ENCODE results near the gene KAT8. TPM values are rescaled to one million over a fixed set of nuclear protein-coding genes. Genes with fewer than 3 reads are reported as not detected.
A peak's percentile ranks its signal among the peaks of the same experiment; 100 is the strongest.
"Not testable (repeated sequence)": the region's sequence is repeated elsewhere in the genome, so short reads cannot be mapped to it uniquely, and the experiment has no call there.

The KAT8 gene
- total RNA-seq, 2 donors from 2014 or later = 51.0 to 55.8 TPM

- no peaks in the 10 kb centered on the region for H3K9me3 Mint-ChIP-seq
- H3K4me3 Mint-ChIP-seq = peak overlapping the region; percentile 90
- no peaks in the 10 kb centered on the region for H3K27me3 ChIP-seq (ENCODE audit: control insufficient read depth, insufficient read depth, low read length, poor library complexity, severe bottlenecking)
Observed at GRCh38 chr16:31136287-31136662, 18.8 kb downstream of the KAT8 start.

GRCh38 chr16:31136822-31137499 is 19.5 kb downstream of the KAT8 start:
- WGBS, 2 experiments (ENCODE audit: insufficient coverage in 1 of 2, insufficient read length in 1 of 2) = 90 to 95% methylated on average over 12 to 20 of the region's 20 CpGs
- Mint-ChIP-seq H3K36me3 (ENCODE audit: low read depth) (peaks cover 14% of the 10 kb centered on the region), H3K4me1 (peaks cover 35% of the 10 kb centered on the region)
- H3K27me3 Mint-ChIP-seq (ENCODE audit: insufficient read depth); H3K27ac Mint-ChIP-seq; DNase-seq; H3K4me3 ChIP-seq (ENCODE audit: low read length); H3K36me3 ChIP-seq (ENCODE audit: control insufficient read depth, insufficient read depth, low read length); H3K27ac ChIP-seq (ENCODE audit: low read depth, low read length); H3K9ac ChIP-seq (ENCODE audit: extremely low read depth, low read length, poor library complexity, severe bottlenecking); H3K4me3 Mint-ChIP-seq; H3K9me3 Mint-ChIP-seq; H3K27me3 ChIP-seq (ENCODE audit: control insufficient read depth, insufficient read depth, low read length, poor library complexity, severe bottlenecking); H3K9me3 ChIP-seq (ENCODE audit: control insufficient read depth, low read length): not testable (repeated sequence)
- peaks cover 13% of the 10 kb centered on the region for H3K4me1 ChIP-seq (ENCODE audit: control insufficient read depth, insufficient read depth, low read length)

More at GRCh38 chr16:31136287-31136662, 18.8 kb downstream of the KAT8 start:
- Mint-ChIP-seq H3K36me3 (ENCODE audit: low read depth) (peaks cover 16% of the 10 kb centered on the region), H3K27me3 (ENCODE audit: insufficient read depth) (no peaks in the 10 kb centered on the region), H3K4me1 (peaks cover 31% of the 10 kb centered on the region), H3K27ac (peak overlapping the region; percentile 96)
- H3K36me3 ChIP-seq (ENCODE audit: control insufficient read depth, insufficient read depth, low read length) = peaks cover 5% of the 10 kb centered on the region
- H3K4me1 ChIP-seq (ENCODE audit: control insufficient read depth, insufficient read depth, low read length) = peaks cover 10% of the 10 kb centered on the region
- peak; percentile 31 for DNase-seq
- no peak overlapping the region for H3K27ac ChIP-seq (ENCODE audit: low read depth, low read length)
- H3K9me3 ChIP-seq (ENCODE audit: control insufficient read depth, low read length) = no peaks in the 10 kb centered on the region
- no peak overlapping the region for H3K9ac ChIP-seq (ENCODE audit: extremely low read depth, low read length, poor library complexity, severe bottlenecking)
- TF ChIP-seq, protein P1, sequence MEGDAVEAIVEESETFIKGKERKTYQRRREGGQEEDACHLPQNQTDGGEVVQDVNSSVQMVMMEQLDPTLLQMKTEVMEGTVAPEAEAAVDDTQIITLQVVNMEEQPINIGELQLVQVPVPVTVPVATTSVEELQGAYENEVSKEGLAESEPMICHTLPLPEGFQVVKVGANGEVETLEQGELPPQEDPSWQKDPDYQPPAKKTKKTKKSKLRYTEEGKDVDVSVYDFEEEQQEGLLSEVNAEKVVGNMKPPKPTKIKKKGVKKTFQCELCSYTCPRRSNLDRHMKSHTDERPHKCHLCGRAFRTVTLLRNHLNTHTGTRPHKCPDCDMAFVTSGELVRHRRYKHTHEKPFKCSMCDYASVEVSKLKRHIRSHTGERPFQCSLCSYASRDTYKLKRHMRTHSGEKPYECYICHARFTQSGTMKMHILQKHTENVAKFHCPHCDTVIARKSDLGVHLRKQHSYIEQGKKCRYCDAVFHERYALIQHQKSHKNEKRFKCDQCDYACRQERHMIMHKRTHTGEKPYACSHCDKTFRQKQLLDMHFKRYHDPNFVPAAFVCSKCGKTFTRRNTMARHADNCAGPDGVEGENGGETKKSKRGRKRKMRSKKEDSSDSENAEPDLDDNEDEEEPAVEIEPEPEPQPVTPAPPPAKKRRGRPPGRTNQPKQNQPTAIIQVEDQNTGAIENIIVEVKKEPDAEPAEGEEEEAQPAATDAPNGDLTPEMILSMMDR (conservative IDR thresholded peaks at IDR 0.05) = no peak
- WGBS, 2 experiments (ENCODE audit: insufficient coverage in 1 of 2, insufficient read length in 1 of 2) = 77 to 91% methylated on average over 4 to 6 of the region's 6 CpGs
- no peak overlapping the region for H3K4me3 ChIP-seq (ENCODE audit: low read length)

GRCh38 chr16:31138621-31139578 is 21.4 kb downstream of the KAT8 start:
- no peaks in the 10 kb centered on the region for H3K36me3 ChIP-seq (ENCODE audit: control insufficient read depth, insufficient read depth, low read length)
- peak; percentile 89 for DNase-seq
- Mint-ChIP-seq H3K4me1 (peaks cover 26% of the 10 kb centered on the region), H3K36me3 (ENCODE audit: low read depth) (no peaks in the 10 kb centered on the region), H3K27ac (no peak overlapping the region), H3K27me3 (ENCODE audit: insufficient read depth) (peaks cover 9% of the 10 kb centered on the region), H3K4me3 (no peak overlapping the region), H3K9me3 (no peaks in the 10 kb centered on the region)
- H3K9ac ChIP-seq (ENCODE audit: extremely low read depth, low read length, poor library complexity, severe bottlenecking) = no peak overlapping the region
- H3K4me3 ChIP-seq (ENCODE audit: low read length) = no peak overlapping the region
- no peaks in the 10 kb centered on the region for H3K27me3 ChIP-seq (ENCODE audit: control insufficient read depth, insufficient read depth, low read length, poor library complexity, severe bottlenecking)
- H3K9me3 ChIP-seq (ENCODE audit: control insufficient read depth, low read length) = no peaks in the 10 kb centered on the region
- peaks cover 7% of the 10 kb centered on the region for H3K4me1 ChIP-seq (ENCODE audit: control insufficient read depth, insufficient read depth, low read length)
- TF ChIP-seq, protein P1 (conservative IDR thresholded peaks at IDR 0.05) = no peak
- H3K27ac ChIP-seq (ENCODE audit: low read depth, low read length) = no peak overlapping the region
- 78 to 88% methylated on average over 5 to 27 of the region's 27 CpGs for WGBS, 2 experiments (ENCODE audit: insufficient coverage in 1 of 2, insufficient read length in 1 of 2)

DNA sequence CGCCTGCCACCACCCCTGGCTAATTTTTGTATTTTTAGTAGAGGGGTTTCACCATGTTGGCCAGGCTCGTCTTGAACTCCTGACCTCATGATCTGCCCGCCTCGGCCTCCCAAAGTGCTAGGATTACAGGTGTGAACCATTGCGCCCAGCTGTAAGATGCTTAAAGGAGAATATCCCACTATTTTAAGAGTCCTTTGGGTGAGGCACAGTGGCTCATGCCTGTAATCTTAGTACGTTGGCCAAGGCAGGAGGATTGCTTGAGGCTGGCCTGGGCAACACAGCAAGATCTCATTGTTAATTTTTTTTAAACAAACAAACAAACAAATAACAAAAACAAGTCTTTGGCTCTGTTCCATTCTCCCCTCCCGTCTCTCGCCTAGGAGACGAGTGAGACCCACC is 23.6 kb downstream of the KAT8 start:
- H3K4me1 ChIP-seq (ENCODE audit: control insufficient read depth, insufficient read depth, low read length); H3K4me3 ChIP-seq (ENCODE audit: low read length); H3K4me3 Mint-ChIP-seq; H3K9ac ChIP-seq (ENCODE audit: extremely low read depth, low read length, poor library complexity, severe bottlenecking); H3K27ac Mint-ChIP-seq; H3K9me3 Mint-ChIP-seq; DNase-seq; H3K27ac ChIP-seq (ENCODE audit: low read depth, low read length); H3K36me3 Mint-ChIP-seq (ENCODE audit: low read depth); H3K9me3 ChIP-seq (ENCODE audit: control insufficient read depth, low read length); H3K36me3 ChIP-seq (ENCODE audit: control insufficient read depth, insufficient read depth, low read length); H3K27me3 ChIP-seq (ENCODE audit: control insufficient read depth, insufficient read depth, low read length, poor library complexity, severe bottlenecking): not testable (repeated sequence)
- peaks cover 14% of the 10 kb centered on the region for H3K4me1 Mint-ChIP-seq
- peaks cover 29% of the 10 kb centered on the region for H3K27me3 Mint-ChIP-seq (ENCODE audit: insufficient read depth)
- 94 to 95% methylated on average over 3 to 9 of the region's 9 CpGs for WGBS, 2 experiments (ENCODE audit: insufficient coverage in 1 of 2, insufficient read length in 1 of 2)

Data from endodermal cell (in vitro differentiated cells).